GM23338 (cell line): ENCODE measurements around the gene GTF2A1. TPM values are rescaled to one million over a fixed set of nuclear protein-coding genes. Genes with fewer than 3 reads are reported as not detected.

Experiments used
- ATAC-seq: fragments of 200-7000 bp; cut with Tn5 transposase; 3 replicates; pipeline ENCODE4 v1.9.1; 2020
- DNase-seq: peaks from one replicate; pipeline ENCODE4 v3.0.0-alpha.2; 2015; ENCODE audit warnings: low spot score
- H2AFZ ChIP-seq: fragments of 200-600 bp; sonication (generic); 2 replicates; pipeline ENCODE4 v1.8.0; 2016; ENCODE audit warnings: antibody characterized with exemption, mild to moderate bottlenecking, moderate library complexity
- H3F3A ChIP-seq: fragments of 200-600 bp; sonication (generic); replicated peaks from 2 replicates; pipeline ENCODE4 v1.8.0; 2017; ENCODE audit warnings: antibody characterized with exemption, mixed run types, low read depth
- H3K27ac ChIP-seq: fragments of 200-600 bp; sonication (generic); 2 replicates; pipeline ENCODE4 v1.6.1; 2016; ENCODE audit warnings: low read depth
- H3K27me3 ChIP-seq: fragments of 200-600 bp; sonication (generic); 2 replicates; pipeline ENCODE4 v1.8.0; 2016; ENCODE audit warnings: mild to moderate bottlenecking, mixed run types, moderate library complexity; ENCODE audit not compliant: insufficient read depth
- H3K36me3 ChIP-seq: fragments of 200-600 bp; sonication (generic); 2 replicates; pipeline ENCODE4 v1.8.0; 2016; ENCODE audit warnings: mild to moderate bottlenecking; ENCODE audit not compliant: insufficient read depth
- H3K4me1 ChIP-seq: fragments of 200-600 bp; sonication (generic); 2 replicates; pipeline ENCODE4 v1.8.0; 2016; ENCODE audit warnings: mild to moderate bottlenecking, moderate library complexity; ENCODE audit not compliant: insufficient read depth
- H3K4me2 ChIP-seq: fragments of 200-600 bp; sonication (generic); 2 replicates; pipeline ENCODE4 v1.7.1; 2017; ENCODE audit warnings: mixed run types
- H3K4me3 ChIP-seq: fragments of 200-600 bp; sonication (generic); 2 replicates; pipeline ENCODE4 v1.6.1; 2016; ENCODE audit warnings: mixed run types
- H3K79me2 ChIP-seq: fragments of 200-600 bp; sonication (generic); replicated peaks from 2 replicates; pipeline ENCODE4 v1.8.0; 2017; ENCODE audit warnings: mild to moderate bottlenecking; ENCODE audit not compliant: insufficient read depth
- H3K9me2 ChIP-seq: fragments of 200-600 bp; sonication (generic); 2 replicates; pipeline ENCODE4 v1.8.0; 2017; ENCODE audit not compliant: insufficient read depth
- H4K20me1 ChIP-seq: fragments of 200-600 bp; sonication (generic); replicated peaks from 2 replicates; pipeline ENCODE4 v1.8.0; 2017; ENCODE audit warnings: mild to moderate bottlenecking; ENCODE audit not compliant: insufficient read depth
- H3K27ac Mint-ChIP-seq: 2 replicates; pipeline ENCODE4 v1.8.0; 2020; ENCODE audit warnings: inconsistent platforms, mild to moderate bottlenecking, moderate library complexity, mixed read lengths
- H3K27me3 Mint-ChIP-seq: 3 replicates; pipeline ENCODE4 v1.8.0; 2022; ENCODE audit warnings: low read depth, mild to moderate bottlenecking, moderate library complexity, mixed read lengths, inconsistent platforms; ENCODE audit not compliant: insufficient read depth, poor library complexity
- H3K36me3 Mint-ChIP-seq: 3 replicates; pipeline ENCODE4 v1.8.0; 2021; ENCODE audit warnings: low read depth, mild to moderate bottlenecking, inconsistent platforms, moderate library complexity, mixed read lengths
- H3K4me1 Mint-ChIP-seq: 3 replicates; pipeline ENCODE4 v1.8.0; 2020; ENCODE audit warnings: mild to moderate bottlenecking, inconsistent platforms, mixed read lengths
- H3K4me3 Mint-ChIP-seq: 3 replicates; pipeline ENCODE4 v1.8.0; 2021; ENCODE audit warnings: moderate library complexity, mild to moderate bottlenecking, inconsistent platforms, mixed read lengths
- H3K9me3 Mint-ChIP-seq: 3 replicates; pipeline ENCODE4 v1.8.0; 2020; ENCODE audit warnings: moderate library complexity, mild to moderate bottlenecking, inconsistent platforms, mixed read lengths
- ETS1 ChIP-seq: IDR thresholded peaks from 2 replicates; pipeline ENCODE4 v1.6.1; 2016; ENCODE audit warnings: antibody characterized with exemption
- JUNB ChIP-seq: IDR thresholded peaks from one replicate; pipeline ENCODE4 v1.6.1; 2016; ENCODE audit warnings: antibody characterized with exemption; ENCODE audit not compliant: unreplicated experiment
- POLR2AphosphoS5 ChIP-seq: IDR thresholded peaks from 2 replicates; pipeline ENCODE4 v1.6.1; 2016; ENCODE audit warnings: antibody characterized with exemption, low read depth
- polyA plus RNA-seq: library from polyadenylated mRNA; unstranded; fragments of >200 nt; fragmentation: Nextera tagmentation; extraction: Ambion mirVana; gene quantifications from 2 replicates; pipeline ENCODE4 v1.2.1, GENCODE V29; 2016
- total RNA-seq: library from RNA; depleted of rRNA; stranded (reverse); fragments of >200 nt; shearing (Covaris generic); gene quantifications from 2 replicates; pipeline ENCODE4 v1.2.3, GENCODE V29; 2014
- TF ChIP-seq, protein P1 (sequence below): fragments of 250-450 bp; sonication (Bioruptor Pico); IDR thresholded peaks from 2 replicates; pipeline ENCODE4 v1.5.0; 2020; ENCODE audit warnings: mild to moderate bottlenecking, moderate library complexity
- TF ChIP-seq, protein P2 (sequence below), 2 experiments: fragments of 200-600 bp in 1 of 2; sonication (generic) in 1 of 2; conservative IDR thresholded peaks; 2 replicates each; pipeline versions ENCODE4 v1.5.1 to v1.6.1; 2016 to 2017; ENCODE audit warnings: antibody characterized with exemption in 2 of 2, low read depth in 2 of 2, mild to moderate bottlenecking in 2 of 2, moderate library complexity in 1 of 2

GTF2A1 gene
- total and polyA plus RNA-seq, 2 experiments from 2014 or later = 12.1 to 50.6 TPM

GRCh38 chr14:81220580-81220829 lies 254 bp downstream of the GTF2A1 start:
- Mint-ChIP-seq H3K36me3 (peaks cover 21% of the 10 kb centered on the region), H3K4me3 (peak overlapping the region; percentile 92), H3K27ac (peak overlapping the region; percentile 97), H3K4me1 (peaks cover 23% of the 10 kb centered on the region), H3K9me3 (peaks cover 11% of the 10 kb centered on the region; the same call in 2 of the 3 replicates), H3K27me3 (peaks cover 22% of the 10 kb centered on the region)
- H3K4me1 ChIP-seq = peaks cover 31% of the 10 kb centered on the region
- H4K20me1 ChIP-seq = no peaks in the 10 kb centered on the region
- peaks cover 46% of the 10 kb centered on the region for H3K79me2 ChIP-seq
- no peak for DNase-seq
- H3K27me3 ChIP-seq = no peaks in the 10 kb centered on the region
- ATAC-seq = no peak
- no peak overlapping the region for H2AFZ ChIP-seq
- H3K36me3 ChIP-seq = no peaks in the 10 kb centered on the region; the same call in 1 of the 2 replicates
- peaks cover 6% of the 10 kb centered on the region; the same call in 1 of the 2 replicates for H3F3A ChIP-seq
- TF ChIP-seq POLR2AphosphoS5 (no peak), JUNB (no peak), ETS1 (no peak)
- TF ChIP-seq, protein P1, sequence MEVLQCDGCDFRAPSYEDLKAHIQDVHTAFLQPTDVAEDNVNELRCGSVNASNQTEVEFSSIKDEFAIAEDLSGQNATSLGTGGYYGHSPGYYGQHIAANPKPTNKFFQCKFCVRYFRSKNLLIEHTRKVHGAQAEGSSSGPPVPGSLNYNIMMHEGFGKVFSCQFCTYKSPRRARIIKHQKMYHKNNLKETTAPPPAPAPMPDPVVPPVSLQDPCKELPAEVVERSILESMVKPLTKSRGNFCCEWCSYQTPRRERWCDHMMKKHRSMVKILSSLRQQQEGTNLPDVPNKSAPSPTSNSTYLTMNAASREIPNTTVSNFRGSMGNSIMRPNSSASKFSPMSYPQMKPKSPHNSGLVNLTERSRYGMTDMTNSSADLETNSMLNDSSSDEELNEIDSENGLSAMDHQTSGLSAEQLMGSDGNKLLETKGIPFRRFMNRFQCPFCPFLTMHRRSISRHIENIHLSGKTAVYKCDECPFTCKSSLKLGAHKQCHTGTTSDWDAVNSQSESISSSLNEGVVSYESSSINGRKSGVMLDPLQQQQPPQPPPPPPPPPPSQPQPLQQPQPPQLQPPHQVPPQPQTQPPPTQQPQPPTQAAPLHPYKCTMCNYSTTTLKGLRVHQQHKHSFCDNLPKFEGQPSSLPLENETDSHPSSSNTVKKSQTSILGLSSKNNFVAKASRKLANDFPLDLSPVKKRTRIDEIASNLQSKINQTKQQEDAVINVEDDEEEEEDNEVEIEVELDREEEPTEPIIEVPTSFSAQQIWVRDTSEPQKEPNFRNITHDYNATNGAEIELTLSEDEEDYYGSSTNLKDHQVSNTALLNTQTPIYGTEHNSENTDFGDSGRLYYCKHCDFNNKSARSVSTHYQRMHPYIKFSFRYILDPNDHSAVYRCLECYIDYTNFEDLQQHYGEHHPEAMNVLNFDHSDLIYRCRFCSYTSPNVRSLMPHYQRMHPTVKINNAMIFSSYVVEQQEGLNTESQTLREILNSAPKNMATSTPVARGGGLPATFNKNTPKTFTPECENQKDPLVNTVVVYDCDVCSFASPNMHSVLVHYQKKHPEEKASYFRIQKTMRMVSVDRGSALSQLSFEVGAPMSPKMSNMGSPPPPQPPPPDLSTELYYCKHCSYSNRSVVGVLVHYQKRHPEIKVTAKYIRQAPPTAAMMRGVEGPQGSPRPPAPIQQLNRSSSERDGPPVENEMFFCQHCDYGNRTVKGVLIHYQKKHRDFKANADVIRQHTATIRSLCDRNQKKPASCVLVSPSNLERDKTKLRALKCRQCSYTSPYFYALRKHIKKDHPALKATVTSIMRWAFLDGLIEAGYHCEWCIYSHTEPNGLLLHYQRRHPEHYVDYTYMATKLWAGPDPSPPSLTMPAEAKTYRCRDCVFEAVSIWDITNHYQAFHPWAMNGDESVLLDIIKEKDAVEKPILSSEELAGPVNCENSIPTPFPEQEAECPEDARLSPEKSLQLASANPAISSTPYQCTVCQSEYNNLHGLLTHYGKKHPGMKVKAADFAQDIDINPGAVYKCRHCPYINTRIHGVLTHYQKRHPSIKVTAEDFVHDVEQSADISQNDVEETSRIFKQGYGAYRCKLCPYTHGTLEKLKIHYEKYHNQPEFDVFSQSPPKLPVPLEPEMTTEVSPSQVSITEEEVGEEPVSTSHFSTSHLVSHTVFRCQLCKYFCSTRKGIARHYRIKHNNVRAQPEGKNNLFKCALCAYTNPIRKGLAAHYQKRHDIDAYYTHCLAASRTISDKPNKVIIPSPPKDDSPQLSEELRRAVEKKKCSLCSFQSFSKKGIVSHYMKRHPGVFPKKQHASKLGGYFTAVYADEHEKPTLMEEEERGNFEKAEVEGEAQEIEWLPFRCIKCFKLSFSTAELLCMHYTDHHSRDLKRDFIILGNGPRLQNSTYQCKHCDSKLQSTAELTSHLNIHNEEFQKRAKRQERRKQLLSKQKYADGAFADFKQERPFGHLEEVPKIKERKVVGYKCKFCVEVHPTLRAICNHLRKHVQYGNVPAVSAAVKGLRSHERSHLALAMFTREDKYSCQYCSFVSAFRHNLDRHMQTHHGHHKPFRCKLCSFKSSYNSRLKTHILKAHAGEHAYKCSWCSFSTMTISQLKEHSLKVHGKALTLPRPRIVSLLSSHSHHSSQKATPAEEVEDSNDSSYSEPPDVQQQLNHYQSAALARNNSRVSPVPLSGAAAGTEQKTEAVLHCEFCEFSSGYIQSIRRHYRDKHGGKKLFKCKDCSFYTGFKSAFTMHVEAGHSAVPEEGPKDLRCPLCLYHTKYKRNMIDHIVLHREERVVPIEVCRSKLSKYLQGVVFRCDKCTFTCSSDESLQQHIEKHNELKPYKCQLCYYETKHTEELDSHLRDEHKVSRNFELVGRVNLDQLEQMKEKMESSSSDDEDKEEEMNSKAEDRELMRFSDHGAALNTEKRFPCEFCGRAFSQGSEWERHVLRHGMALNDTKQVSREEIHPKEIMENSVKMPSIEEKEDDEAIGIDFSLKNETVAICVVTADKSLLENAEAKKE (CRISPR knock-in tag) = no peak
- TF ChIP-seq, protein P2, sequence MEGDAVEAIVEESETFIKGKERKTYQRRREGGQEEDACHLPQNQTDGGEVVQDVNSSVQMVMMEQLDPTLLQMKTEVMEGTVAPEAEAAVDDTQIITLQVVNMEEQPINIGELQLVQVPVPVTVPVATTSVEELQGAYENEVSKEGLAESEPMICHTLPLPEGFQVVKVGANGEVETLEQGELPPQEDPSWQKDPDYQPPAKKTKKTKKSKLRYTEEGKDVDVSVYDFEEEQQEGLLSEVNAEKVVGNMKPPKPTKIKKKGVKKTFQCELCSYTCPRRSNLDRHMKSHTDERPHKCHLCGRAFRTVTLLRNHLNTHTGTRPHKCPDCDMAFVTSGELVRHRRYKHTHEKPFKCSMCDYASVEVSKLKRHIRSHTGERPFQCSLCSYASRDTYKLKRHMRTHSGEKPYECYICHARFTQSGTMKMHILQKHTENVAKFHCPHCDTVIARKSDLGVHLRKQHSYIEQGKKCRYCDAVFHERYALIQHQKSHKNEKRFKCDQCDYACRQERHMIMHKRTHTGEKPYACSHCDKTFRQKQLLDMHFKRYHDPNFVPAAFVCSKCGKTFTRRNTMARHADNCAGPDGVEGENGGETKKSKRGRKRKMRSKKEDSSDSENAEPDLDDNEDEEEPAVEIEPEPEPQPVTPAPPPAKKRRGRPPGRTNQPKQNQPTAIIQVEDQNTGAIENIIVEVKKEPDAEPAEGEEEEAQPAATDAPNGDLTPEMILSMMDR (conservative IDR thresholded peaks at IDR 0.05; ENCODE audit: low read depth in 2 of 2) = no peak
- peak overlapping the region; percentile 98 for H3K27ac ChIP-seq
- H3K4me3 ChIP-seq = peak overlapping the region; percentile 84
- no peaks in the 10 kb centered on the region for H3K9me2 ChIP-seq
- H3K4me2 ChIP-seq = peak overlapping the region; percentile 80
